ENCODE measurements around the gene LFNG.

- TF ChIP-seq POLR2AphosphoS5 (IDR thresholded peaks at IDR 0.05) (no peak), CTCF (IDR thresholded peaks at IDR 0.05) (no peak), EP300 (IDR thresholded peaks at IDR 0.05) (no peak)
These were observed 52.7 kb downstream of the LFNG start for GRCh38 chr7:2572101-2572842.
